NCI-H345 treated with DMSO at 0.1 percent for 48 hours (cell line): ENCODE data around the gene QTRT2.

Experiments
- DNase-seq: peaks from one replicate; lab custom pipeline; 2025; ENCODE audit not compliant: unreplicated experiment; lab: John Stamatoyannopoulos, UW

QTRT2 gene

DNA sequence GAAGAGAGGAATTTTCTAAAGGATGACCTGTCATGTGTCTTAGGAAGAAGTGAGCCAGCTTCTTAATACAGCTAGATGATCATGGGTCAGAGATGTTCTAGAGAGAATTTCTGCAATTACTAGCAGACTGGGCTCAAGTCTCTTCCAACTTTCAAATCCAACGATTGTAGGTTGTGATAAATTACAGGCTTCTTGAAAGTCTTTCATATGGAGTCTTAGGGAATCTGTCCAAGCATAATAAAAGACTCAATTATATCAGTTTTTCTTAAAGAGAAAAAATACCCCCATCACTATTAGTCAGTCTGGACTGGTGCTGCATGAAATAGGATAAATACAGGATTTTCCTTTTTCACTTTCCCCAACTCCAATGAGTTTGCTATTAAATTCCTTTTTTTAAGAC is 63.2 kb downstream of the QTRT2 start:
- DNase-seq = no peak

DNA sequence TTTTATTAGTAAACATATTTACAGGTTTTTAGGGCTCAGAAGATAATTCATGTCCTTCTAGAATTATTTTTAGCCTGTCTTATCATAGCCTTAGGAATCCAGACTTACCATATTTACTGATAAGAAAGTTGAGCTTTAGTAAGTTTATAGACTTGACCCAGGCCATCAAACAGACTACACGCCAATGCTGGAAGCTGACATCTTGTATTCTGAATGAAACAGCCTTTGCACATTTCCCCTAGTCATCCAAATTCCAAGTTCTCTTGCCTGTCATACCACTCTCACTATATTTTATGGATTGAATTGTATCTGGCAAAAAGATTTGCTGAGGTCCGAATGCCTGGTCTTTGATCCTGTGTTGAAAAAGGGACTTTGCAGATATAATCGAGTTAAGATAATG is 63.7 kb downstream of the QTRT2 start:
- DNase-seq = no peak

DNA sequence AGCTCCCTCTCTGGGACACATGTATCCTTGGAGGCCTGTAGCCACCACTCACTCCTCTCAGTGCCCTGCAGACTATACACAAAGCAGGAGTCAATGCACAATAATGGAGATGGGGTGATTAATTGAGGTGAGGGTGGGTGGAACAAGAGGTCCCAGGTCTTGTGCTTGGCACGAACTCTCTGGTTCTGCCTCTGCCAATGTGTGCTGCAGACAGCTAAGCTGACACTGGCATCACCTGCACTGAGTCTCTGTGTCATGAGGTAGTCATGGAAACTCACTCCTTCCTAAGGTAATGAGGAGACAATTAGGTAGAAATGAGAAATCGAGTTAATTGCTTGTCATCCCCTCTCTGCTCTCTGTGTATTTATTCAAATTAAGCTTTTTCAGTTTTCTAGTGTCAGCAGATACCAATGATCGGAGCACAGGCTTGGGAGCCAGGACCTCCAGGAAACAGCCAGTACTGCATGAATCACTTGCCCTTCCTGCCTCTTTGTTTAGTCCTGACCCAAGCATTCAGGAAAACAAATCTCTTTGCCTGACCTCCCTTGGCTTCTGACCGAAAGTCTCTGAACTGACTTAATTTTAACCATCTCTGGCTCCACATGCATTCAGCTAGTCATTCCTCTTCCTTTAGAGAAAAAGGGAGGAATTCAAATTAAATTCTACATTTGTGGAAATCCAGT is 65.6 kb downstream of the QTRT2 start:
- DNase-seq = no peak

DNA sequence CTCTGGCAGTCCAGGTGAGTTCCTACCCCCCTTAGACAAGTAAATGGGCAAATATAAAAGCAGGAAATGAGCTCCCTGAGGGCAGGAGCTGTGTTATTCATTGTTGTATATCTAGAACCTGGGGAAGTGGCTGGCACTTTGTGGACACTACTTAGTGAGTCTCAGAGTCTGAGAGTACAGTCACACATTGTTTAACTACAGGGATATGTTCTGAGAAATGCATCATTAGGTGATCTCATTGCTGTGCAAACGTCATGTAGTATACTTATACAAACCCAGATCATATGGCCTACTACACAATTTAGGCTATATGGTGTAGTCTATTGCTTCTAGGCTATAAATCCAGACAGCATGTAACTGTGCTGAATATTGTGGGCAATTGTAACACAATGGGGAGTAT is 69.9 kb downstream of the QTRT2 start:
- DNase-seq = no peak

DNA sequence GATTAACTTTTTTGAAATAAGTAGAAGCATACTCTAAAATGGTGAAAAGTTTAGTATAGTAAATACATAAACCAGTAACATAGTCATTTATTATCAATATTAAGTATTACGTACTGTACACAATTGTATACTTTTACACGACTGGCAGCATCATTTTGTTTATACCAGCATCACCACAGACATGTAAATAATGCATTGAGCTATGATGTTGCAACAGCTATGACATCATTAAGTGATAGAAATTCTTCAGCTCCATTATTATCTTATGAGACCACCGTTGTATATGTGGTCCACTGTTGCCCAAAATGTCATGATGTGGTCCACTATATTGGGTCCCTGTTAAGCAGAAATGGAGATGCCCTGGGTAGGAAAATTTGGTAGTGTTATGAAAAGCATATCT is 71.0 kb downstream of the QTRT2 start:
- no peak for DNase-seq

DNA sequence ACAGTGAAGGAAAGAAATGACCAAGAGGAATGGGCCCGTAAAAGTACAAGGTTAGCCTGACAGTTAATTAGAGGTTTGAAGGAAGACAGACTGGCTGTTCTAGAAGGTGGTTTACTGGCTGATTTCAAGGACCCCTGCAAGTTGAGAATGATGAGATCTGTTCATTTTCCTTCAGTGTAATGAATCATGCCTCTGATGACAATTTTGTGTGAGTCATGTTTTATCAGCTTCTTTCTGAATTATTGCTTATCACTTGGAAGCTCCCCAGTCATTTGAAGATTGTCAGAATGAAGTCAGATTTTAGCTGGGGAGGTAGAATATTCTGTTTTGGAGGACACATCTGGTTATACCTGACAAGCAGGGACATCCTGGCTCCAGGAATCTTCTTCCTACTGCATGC is 71.7 kb downstream of the QTRT2 start:
- DNase-seq = no peak

DNA sequence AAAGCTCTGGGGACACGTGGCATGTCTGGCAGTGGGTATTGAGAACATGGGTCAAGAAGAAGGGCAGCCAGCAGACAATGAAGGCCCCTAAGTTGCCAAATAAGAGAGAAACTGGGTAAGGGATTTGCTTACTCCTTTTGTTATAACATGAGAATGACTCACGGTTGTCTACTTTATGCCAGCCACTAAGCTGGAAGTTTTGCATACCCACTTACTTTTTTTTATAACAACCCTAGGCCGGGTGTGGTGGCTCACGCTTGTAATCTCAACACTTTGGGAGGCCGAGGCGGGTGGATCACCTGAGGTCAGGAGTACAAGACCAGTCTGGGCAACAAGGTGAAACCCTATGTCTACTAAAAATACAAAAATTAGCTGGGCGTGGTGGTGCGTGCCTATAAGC is 72.3 kb downstream of the QTRT2 start:
- no peak for DNase-seq

DNA sequence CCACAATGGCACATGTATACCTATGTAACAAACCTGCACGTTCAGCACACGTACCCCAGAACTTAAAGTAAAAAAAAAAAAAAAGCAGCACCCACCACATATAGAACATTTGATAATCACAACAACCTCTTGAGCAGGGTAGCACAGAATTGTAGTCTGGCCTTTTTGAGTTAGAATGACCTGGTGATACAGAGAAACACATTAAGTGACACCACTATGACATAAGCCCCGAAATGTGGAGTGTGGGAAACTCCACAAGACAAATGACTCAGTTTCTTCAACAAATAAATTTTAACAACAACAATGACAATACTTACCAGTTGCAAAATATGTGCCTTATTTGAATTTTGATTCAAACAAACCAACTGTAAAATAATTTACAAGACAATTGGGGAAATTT is 76.0 kb downstream of the QTRT2 start:
- DNase-seq = no peak

DNA sequence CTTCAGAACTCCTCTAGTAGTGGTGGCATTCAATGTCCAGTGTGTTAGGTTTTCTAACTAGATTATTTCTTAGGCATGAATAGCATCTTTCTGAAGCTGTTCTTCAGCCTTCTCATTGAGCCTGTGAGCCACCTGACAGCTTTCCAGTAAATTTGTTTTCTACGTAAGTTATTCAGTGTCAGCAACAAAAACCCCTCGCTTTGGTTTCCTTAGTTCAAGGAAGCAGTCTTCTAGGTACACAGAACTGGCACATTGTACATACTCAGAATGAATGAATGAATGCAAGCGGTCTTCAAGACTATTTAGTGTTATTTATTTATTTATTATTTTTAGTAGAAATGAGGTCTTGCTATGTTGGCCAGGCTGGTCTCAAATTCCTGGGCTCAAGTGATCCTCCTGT is 77.4 kb downstream of the QTRT2 start:
- DNase-seq = no peak
